SK-MEL-5 (cell line): ENCODE measurements around the gene RNASE7. TPM values are rescaled to one million over a fixed set of nuclear protein-coding genes. Genes with fewer than 3 reads are reported as not detected.
"Not testable (repeated sequence)": the region's sequence is repeated elsewhere in the genome, so short reads cannot be mapped to it uniquely, and the experiment has no call there.

Experiments used
- DNase-seq: peaks from one replicate; pipeline ENCODE4 v3.0.0-alpha.2; 2016; ENCODE audit warnings: low read depth, low spot score
- in situ Hi-C: cut with HindIII; loops from 2 replicates; pipeline ENCODE4 v1.10.0; 2016; ENCODE audit warnings: low sequenced_read_pairs, high pct_unique_total_duplicates, low pct_unique_long_range_greater_than_20kb
- total RNA-seq: library from RNA; depleted of rRNA; stranded (reverse); fragments of >200 nt; shearing (Covaris generic); gene quantifications from 2 replicates; pipeline ENCODE4 v1.2.3, GENCODE V29; 2014

Gene RNASE7
- total RNA-seq, 1 experiment from 2014 or later = not detected

DNA sequence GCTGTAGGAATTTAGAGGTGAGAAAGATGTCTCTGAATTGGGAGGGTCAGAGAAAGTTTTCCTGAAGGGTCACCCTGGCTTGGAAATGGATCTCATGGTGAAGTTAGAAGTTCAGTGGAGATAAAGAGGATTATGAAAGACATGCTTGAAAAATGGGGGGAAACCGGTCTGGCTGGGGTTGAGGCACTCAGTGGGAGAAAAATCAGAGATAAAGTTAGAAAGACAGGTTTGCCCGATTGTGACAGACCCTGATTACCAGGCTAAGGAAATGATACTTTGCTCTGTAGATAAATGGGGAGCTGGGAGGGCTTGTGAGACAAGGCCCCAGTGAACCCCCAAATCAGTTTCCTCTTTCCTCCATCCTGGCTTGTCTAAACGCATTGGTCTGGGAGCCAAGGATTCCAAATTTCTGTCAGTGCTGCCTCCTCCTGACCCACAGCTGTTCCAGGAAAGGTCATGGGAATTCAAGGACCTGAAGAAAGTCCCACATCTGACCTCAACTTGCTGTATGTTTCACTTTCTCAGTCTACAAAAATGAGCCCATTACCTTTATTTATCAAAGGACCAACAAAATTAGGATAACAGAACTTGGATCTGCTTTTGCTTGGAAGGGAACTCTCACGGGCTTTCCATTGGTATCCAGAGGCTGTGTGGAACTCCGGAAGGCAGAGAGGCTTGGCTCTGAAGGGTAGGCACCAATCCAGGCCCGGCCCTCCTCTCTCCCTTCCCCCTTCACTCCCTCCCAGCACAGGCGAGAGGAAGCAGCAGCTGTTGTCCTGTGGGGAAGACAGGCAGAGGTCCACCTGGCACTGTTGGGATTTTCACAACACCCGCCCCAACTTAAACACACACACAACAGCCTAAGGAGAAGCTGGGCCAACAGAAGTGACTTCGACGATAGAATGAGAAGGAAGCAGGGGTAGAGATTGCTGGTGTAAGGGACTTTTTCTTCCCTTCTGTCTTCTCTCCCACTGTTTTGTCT is 3.4 kb upstream of the RNASE7 start:
- peak; percentile 70 for DNase-seq
- in situ Hi-C loops = no loop called here

DNA sequence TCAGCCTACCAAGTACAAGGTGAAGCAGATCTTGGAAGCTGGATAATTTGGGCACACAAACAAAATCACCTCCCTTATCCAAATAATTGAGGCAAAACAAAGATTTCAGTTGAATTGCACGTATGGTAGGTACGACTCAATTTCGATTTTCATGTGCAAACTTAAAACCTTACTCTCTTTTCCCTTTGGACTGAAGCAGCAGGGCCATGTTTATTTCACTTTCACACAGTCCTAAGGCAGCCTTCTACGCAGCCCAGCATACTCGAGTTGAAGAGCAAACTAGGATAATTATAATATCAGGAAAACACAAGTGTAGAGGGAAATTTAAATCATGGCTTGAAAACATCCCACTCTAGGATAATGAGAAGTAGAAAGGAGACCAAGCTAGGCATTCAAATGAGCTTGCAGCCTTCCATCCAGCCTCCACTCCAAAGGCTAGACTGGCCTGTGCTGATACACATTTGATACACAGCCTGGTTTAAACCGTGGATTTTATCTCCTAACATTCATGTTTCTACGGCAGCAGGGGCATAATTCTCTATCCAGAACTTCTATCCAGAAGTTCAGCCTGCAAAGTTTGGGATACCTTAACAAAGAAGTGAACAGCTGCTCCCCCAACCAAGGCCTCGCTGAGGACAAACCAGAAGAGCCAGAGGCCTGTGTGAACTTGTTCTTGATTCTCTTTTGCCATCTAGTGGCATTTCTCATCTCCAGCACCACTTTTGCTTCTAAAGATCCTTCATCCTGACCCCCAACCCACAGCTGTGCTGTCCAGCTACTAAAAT is 2.4 kb upstream of the RNASE7 start:
- in situ Hi-C loops = no loop called here

DNA sequence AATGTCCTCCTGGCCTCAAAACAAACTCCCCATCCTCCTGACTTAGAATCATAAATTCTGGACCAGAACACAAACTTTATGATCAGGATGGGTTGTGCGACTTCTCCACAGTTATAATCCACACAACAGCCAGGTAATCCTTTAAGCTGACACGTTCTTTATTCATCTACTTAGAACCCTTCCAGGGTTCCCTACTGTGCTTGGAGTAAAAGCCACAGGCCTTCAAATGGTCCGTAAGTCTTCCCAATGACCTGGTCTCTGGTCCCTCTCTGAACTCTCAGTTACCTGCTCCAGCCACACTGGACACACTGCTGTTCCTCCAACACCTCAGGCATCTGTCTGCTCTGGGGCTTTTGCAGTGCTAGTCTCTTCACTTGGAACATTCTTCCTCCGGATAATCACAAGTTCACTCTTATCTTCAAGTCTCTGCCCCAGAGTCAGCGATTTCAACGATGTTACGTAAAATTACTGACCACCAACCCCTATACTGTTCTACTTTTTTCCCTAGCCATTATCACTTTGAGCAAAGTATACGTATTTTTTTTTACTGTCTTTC is 1.7 kb upstream of the RNASE7 start:
- in situ Hi-C loops = no loop called here
- DNase-seq = no peak

More for the DNA sequence above, 2.4 kb upstream of the RNASE7 start:
- peak; percentile 84 for DNase-seq

DNA sequence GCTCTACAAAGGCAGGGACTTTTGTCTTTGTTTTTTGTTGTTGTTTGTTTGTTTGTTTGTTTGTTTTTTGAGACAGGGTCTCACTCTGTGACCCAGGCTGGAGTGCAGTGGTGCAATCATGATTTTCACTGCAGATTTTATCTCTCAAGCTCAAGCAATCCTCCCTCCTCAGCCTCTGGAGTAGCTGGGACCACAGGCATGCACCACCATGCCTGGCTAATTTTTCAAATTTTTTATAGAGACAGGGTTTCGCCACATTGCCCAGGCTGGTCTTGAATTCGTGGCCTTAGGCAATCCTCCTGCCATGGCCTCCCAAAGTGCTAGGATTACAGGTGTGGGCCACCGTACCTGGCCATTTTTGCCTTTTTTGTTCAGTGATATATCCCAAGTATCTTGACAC is 1.2 kb upstream of the RNASE7 start:
- in situ Hi-C loops, DNase-seq: not testable (repeated sequence)

DNA sequence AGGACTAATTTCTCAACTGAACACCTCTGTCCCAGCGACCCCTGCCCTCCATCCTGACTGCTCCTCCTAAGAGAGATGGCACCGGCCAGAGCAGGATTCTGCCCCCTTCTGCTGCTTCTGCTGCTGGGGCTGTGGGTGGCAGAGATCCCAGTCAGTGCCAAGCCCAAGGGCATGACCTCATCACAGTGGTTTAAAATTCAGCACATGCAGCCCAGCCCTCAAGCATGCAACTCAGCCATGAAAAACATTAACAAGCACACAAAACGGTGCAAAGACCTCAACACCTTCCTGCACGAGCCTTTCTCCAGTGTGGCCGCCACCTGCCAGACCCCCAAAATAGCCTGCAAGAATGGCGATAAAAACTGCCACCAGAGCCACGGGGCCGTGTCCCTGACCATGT is 756 bp downstream of the RNASE7 start:
- in situ Hi-C loops = no loop called here
- DNase-seq = no peak

DNA sequence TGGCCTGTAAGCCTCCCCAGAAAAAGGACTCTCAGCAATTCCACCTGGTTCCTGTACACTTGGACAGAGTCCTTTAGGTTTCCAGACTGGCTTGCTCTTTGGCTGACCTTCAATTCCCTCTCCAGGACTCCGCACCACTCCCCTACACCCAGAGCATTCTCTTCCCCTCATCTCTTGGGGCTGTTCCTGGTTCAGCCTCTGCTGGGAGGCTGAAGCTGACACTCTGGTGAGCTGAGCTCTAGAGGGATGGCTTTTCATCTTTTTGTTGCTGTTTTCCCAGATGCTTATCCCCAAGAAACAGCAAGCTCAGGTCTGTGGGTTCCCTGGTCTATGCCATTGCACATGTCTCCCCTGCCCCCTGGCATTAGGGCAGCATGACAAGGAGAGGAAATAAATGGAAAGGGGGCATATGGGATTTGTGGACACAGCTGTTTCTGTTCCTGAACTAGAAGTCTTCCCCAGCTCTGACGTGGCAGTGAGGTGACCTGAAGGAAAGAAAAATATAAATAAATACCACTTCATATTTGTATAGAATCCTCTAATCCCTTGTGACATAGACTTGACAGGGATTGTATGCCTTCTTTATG is 1.3 kb downstream of the RNASE7 start:
- in situ Hi-C loops = no loop called here
- DNase-seq = no peak

DNA sequence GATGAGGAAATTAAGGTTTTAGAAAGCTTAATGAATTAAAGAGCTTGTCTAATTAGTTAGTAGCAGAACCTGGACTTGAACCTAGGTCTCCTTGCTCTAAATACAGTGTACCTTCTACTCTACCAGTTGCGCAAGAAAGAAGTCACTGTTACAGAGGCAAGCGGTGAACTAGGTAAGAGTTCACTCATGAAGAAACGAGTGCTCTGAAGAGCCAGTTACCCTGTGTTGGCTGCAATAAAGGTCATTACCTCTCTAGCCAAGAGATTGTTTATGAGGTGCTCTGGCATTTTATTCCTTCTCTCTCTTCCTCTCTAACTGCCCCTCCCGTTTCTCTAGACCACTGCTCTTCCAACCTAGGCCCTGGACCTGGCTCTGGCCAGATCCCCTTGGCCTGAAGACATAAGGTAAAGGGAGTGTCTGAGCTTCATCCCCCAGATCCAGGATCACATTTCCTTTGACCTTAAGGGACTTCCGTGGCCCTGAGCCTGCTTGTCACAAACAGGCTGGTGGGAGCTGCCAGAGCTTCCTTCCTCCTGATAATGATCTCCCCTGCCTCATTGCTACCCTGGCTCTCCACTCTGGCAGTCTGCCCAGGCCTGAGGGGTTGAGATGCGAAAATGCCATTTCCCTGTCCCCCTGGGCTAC is 1.9 kb downstream of the RNASE7 start:
- in situ Hi-C loops = no loop called here

DNA sequence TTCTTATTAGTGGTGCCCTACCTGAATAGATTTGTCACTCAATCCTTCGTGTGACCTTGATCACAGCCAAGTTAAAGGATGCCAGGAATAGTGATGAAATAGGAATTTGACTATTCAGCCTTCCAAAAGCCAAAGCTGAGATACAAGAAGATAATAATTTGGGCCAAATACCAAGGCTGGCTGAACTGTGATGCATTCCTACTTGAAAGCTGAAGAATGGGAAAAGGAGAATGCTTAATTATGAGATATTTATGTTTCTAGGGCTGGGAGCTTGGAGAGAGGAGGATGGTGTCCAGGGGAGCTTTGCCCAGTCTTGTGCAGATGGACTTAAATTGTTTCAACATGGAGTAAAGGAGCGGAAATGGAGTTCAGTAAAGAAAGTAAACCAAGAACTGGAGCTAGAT is 5.2 kb downstream of the RNASE7 start:
- DNase-seq = no peak
- in situ Hi-C loops = no loop called here

More for the DNA sequence above, 1.9 kb downstream of the RNASE7 start:
- no peak for DNase-seq

DNA sequence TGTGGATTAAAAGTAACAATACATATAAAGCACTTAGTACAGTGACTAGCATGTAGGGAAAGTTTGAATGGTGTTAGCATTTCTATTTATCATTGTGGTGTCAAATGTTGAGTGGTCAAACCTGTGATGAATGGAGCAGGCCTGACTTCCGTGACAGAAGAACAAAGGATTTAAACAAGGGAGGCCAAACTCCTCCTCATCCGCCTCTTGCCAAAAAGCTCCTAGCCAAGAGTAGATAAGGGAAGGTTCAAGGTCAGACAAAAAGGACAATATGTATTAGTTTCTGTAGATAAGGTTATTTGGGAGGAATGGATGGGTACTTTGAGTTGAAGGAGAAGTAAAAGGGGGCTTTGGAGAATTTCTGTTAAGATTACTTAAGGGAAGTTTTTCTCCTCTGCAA is 6.5 kb downstream of the RNASE7 start:
- DNase-seq = no peak
- in situ Hi-C loops = no loop called here

DNA sequence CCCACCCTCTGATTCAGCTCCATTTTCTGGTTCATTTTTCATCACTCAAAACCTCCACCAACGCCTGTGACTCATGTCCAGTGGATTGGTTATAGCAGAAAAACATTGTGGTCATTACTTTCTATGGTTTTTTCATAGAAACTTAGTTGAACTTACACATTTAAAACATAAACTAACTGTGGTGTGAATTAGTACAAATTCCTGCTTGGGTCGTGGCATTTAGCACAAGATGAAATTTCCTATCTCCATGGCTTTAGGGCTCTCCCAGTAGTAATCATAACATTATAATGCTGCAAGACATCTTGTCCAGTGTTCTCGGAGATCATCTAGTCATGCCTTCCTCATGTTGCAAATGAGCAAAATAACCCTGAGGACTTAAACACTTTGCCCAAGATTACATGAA is 7.1 kb downstream of the RNASE7 start:
- in situ Hi-C loops = no loop called here
- no peak for DNase-seq

DNA sequence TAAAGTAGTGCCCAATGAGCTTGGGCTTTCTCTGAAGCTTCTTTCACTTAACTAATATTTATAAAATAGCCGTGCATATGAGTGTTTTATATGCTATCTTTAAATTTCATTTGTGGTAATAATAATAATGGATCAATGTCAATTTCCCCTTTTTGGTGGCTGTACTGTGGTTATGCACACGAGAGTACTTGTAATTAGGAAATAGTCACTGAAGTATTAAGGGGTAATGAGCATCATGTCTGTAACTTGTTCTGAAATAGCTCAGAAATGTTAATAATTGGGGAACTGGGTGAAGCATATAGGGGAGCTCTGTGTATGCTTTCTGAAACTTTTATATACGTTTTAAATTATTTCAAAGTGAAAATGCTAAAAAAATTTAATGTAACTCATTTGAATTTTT is 8.4 kb downstream of the RNASE7 start:
- no peak for DNase-seq
- in situ Hi-C loops = no loop called here

DNA sequence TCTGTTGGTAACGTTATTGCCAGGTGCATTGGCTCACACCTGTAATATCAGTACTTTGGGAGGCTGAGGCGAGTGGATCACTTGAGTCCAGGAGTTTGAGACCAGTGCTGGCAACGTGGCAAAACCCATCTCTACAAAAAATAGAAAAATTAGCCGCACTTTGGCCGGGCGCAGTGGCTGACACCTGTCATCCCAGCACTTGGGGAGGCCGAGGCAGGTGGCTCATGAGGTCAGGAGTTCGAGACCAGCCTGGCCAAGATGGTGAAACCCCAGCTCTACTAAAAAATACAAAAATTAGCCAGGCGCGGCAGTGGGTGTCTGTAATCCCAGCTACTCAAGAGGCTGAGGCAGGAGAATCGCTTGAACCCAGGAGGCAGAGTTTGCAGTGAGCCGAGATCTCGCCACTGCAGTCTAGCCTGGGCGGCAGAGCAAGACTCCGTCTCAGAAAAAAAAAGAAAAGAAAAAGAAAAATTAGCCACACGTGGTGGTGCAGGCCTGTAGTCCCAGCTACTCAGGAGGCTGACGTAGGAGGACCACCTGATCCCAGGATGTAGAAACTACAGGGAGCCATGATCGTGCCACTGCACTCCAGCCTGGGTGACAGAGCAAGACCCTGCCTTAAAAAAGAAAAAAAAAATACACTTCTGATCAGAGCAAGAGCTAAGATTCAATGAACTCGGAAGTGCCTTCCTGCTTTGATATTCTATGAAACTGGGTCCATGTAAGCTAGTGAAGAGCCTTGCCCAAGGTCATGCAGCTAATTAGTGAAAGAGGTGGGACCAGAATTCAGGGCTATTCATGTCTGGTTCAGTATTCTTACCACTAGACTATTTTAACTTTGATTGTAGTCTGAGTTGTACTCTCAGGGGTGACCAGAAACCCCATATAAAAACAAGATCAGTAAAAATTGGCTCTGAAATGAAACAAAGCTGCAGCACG is 11.3 kb downstream of the RNASE7 start:
- in situ Hi-C loops = no loop called here
- DNase-seq = no peak

DNA sequence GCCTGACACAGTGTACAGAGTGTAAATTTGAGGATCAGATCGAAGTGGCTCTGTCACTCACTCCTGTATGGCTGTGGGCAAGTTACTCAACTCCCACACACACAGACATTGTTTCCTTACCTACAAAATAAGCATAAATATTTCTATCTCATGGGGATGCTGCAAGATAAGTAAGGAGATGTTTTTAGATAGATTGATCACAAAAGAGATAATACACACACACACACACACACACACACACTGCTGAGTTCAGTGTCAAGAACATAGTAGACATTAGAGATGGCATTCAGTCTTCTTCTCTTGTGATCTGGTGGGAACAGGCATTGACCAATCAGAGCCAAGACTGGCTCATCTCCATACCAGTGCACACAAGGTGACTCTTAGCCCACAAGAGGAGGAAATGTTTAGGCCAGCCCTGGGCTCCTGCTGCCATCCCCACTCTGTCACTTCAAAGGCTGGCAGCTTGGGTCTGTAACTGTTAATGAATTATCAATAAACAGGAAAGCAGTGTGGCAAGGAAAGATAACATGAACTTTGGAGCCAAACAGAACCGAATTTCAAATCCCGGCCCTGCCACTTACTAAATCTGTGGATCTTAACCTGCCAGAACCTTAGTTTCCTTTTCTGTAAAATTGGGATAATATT is 12.1 kb downstream of the RNASE7 start:
- DNase-seq = no peak
- in situ Hi-C loops = no loop called here

DNA sequence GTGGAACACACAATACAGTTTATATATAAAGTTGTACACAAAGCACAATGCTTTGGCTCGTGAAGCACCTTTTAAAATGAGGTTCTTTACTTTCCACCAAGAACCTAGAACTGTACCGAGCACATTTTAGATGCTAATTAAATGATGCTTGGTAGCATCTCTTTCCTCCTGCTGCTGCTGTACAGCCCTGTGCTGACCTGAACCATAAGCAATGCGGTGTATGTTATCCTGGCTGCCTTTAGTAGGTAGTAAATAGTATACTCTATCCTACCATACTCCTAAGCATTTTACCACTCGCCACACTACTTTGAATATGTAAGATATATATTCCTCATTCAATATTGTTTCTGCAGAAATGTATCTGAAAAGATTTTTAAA is 12.6 kb downstream of the RNASE7 start:
- no peak for DNase-seq
- in situ Hi-C loops = no loop called here

DNA sequence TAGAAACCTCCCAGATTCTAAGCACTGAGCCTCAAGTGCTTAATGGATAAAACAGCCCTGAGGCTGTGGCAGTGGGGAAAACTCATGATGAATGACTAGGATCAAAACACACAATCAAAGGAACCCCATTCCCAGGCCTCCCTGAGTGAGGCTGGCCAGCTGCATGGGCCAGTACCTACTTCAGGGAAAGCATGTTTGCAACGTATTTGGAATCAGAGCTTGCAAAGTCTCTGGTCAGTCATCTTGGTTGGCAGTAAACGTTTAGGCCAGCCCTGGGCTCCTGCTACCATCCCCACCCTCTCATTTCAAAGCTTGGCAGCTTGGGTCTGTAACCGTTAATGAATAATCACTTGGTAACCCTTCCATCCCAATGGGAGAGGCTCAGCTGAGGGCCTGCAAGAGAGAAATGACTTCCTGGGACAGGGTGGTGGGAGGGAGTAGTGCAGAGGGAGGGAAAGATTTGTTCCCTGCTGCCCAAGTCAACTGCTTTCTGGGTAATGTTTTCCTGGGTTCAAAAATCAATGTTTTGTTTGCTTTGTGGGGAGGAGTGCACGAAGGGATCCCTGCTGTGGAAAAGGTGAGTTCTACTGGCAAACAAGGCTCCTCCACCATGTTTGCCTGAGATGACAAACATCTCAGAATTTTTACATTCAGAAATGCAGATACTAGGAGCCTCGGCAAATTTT is 13.4 kb downstream of the RNASE7 start:
- in situ Hi-C loops = no loop called here
- peak; percentile 17 for DNase-seq
